GM20000 (cell line): Measurements from ENCODE around the gene PLEKHD1.

Experiments
- DNase-seq: peaks from one replicate; pipeline ENCODE4 v3.0.0; 2012; ENCODE audit warnings: low spot score
- TF ChIP-seq, protein P1 (sequence below): IDR thresholded peaks from 2 replicates; pipeline ENCODE4 v1.5.1; 2012; ENCODE audit warnings: mild to moderate bottlenecking, control low read depth; ENCODE audit errors: extremely low read depth, missing control alignments

PLEKHD1 gene

DNA sequence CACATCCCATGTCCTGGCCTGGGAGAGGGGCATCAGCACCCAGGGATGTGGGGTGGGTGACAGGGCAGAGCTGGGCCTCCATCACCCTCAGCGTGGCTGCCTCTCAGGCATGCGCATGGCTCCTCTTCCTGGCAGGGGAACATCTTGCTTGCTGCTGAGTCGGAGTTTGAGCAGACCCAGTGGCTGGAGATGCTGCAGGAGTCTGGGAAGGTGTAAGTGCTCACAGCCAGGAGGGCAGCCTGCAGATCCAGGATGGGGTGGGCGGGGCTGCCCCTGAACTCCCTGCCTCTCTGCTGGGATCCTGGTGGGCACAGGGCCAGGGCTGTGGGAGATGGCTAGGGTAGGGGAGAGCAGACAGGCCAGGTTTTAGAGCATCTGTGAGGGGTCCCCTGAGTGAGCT lies 16.2 kb downstream of the PLEKHD1 start:
- no peak for DNase-seq
- TF ChIP-seq, protein P1, sequence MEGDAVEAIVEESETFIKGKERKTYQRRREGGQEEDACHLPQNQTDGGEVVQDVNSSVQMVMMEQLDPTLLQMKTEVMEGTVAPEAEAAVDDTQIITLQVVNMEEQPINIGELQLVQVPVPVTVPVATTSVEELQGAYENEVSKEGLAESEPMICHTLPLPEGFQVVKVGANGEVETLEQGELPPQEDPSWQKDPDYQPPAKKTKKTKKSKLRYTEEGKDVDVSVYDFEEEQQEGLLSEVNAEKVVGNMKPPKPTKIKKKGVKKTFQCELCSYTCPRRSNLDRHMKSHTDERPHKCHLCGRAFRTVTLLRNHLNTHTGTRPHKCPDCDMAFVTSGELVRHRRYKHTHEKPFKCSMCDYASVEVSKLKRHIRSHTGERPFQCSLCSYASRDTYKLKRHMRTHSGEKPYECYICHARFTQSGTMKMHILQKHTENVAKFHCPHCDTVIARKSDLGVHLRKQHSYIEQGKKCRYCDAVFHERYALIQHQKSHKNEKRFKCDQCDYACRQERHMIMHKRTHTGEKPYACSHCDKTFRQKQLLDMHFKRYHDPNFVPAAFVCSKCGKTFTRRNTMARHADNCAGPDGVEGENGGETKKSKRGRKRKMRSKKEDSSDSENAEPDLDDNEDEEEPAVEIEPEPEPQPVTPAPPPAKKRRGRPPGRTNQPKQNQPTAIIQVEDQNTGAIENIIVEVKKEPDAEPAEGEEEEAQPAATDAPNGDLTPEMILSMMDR, result no peak

DNA sequence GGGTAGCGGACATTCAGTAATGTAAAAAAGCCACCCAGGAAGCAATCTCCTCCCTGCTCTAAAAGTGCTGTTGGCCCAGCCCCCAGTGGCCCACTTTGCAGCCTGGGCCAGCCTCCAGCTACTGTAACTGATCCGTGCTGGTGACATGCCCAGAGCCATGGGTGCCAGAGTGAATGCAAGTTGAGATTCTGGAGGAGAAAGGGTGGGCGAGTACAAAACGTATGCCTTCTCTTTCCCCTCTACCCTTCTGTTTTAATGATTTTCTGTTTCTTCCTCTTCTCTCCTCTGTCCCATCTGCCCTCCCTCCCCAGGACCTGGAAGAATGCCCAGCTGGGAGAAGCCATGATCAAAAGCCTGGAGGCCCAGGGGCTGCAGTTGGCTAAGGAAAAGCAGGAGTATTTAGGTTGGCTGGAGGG lies 16.9 kb downstream of the PLEKHD1 start:
- TF ChIP-seq, protein P1, result no peak
- no peak for DNase-seq

DNA sequence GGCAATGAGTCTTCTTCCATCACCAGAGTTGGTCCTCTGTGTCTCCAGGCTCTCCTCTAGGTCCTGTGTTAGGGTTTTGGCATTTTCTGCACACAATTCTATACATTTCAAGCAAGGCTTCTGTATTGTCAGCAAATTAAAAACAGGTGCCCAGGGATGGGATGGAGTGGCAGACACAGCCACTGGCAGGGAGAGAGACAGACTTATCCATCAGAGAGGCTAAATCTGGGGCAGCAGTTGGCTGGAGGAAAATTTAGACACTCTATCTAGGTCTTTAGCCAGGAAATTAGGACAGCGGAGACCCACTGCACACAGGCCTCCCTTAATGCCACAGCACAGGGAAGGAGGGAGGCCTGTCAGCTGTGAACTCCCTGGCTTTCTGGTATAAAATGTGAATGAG lies 20.2 kb downstream of the PLEKHD1 start:
- TF ChIP-seq, protein P1, result no peak
- no peak for DNase-seq

DNA sequence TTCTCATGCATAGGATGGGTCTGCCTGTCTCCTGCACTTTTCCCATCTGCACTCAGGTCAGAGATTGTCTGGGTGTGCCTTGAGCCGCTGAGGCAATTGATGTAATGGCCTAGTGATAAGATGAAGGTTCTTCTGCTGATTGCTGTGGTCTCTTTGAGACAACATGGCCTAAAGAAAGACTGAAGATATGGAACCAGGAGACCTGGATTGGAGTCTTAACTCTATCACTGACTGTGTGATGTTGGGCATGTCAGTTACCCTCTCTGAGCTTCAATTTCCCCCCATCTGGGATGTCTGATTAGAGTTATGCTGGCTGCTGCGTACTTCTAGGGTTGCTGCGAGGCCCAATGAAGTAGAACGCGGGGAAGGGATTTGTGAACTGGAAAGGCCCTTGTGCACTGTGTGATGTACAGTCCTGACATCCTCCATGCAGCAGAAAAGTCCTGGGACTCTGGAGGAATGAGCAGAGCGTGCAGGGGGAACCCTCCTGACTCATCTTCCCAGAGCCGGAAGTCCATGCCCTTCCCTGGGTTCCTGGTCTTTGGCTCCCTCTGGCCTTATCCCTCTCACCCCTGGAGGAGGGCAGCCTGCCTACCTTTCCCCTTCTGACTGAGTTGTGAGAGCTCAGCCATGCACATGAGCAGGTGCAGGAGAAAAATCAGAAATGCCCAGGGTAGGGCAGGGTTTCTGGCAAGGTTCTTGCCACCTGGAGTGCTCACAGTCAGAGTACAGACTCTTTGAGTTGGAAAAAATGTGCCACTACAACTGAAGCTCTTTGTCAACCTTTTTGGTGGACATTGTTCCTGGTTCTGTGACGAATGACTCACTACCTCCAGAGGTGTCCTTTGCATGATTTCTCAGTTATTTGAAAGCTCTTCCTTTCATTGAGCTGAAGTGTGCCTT lies 21.1 kb downstream of the PLEKHD1 start:
- DNase-seq, result no peak

DNA sequence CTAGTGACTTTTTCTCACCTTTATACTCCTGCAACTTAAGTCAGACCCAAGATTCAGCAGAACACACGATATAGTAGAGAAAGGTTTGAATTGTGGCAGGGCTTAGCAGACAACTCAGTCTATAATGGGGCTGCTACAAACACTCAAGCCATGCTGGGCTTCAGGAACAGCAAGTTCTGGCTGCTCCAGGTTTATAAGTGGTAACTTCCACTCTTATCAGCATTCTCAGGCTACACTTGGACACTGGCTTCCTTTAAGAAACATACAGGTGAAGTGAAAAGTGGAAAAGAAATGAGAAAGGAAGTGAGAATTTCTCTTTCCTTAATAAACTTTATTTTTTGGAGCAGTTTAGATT lies 21.7 kb downstream of the PLEKHD1 start:
- TF ChIP-seq, protein P1, result no peak
- no peak for DNase-seq

More for the DNA sequence above, 21.1 kb downstream of the PLEKHD1 start:
- TF ChIP-seq, protein P1, result no peak

DNA sequence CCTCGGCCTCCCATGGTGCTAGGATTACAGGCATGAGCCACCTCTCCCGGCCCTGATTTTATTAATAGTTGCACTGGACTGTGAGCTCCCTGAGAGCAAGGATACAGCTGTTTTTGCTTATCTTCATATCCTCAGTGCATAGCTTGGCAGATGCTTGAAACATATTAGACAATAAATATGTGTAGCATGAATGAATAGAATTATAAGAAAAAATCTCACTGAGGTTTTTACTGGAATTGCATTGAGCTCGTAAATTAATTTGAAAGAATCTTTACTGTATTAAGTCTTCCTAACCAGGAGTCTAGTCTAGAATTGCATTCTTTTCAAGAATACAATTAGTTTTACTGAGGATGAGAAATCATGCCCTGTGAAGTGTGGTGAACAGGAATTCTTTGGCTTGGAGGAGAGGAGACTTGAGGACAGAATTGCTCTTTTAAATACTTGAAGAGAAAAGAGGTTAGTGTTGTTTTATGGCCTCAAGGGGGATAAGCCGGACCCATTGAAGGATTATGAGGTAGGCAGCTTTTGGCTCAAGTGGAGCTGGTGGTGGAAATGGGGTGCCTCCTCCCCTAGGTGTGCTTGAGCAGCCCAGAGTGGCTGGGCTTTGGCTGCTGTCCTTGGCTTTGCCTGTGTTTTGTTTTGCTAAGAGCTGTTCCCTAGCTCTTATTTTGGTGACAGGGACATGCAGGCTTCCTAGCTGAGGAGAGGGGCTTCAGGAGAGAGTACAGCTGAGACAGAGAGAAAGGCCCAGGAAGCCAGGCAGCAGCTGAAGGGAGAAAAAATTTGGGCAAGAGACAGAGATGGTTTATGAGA lies 34.0 kb downstream of the PLEKHD1 start:
- TF ChIP-seq, protein P1, result no peak
- no peak for DNase-seq
